NK-92 treated with Interleukin-12 subunit alpha and Interleukin-12 subunit beta, amount 100 ng/mL, for 24 hours (cell line): Measurements from ENCODE around the gene IQCB1.
"Not testable (repeated sequence)": the region's sequence is repeated elsewhere in the genome, so short reads cannot be mapped to it uniquely, and the experiment has no call there.

Experiments
- DNase-seq: peaks from one replicate; lab custom pipeline; 2025; lab: John Stamatoyannopoulos, UW

Gene IQCB1

GRCh38 chr3:121834671-121835464 lies at the start of gene IQCB1, which contains the start of gene EAF2:
TSS of gene IQCB1 (minus strand) at chr3:121835060. CDS start at chr3:121828960, 6,100 bp downstream.
TSS of gene EAF2 (plus strand) at chr3:121835209. CDS start at chr3:121835286, 77 bp downstream.
- peak; percentile 91 for DNase-seq

GRCh38 chr3:121883507-121883906 lies 48.6 kb upstream of the IQCB1 start:
- DNase-seq: no peak

- DNase-seq: no peak
These were observed 43.6 kb upstream of the IQCB1 start for GRCh38 chr3:121878411-121878810.

GRCh38 chr3:121871430-121871829 lies 36.6 kb upstream of the IQCB1 start:
- DNase-seq: no peak

GRCh38 chr3:121870717-121871116 lies 35.9 kb upstream of the IQCB1 start:
- no peak for DNase-seq

GRCh38 chr3:121869736-121870135 lies 34.9 kb upstream of the IQCB1 start:
- no peak for DNase-seq

GRCh38 chr3:121863801-121864200 lies 28.9 kb upstream of the IQCB1 start:
- DNase-seq: no peak

GRCh38 chr3:121863247-121863646 lies 28.4 kb upstream of the IQCB1 start:
- not testable (repeated sequence) for DNase-seq

- not testable (repeated sequence) for DNase-seq
These were observed 22.9 kb upstream of the IQCB1 start for GRCh38 chr3:121857778-121858177.

GRCh38 chr3:121855555-121855954 lies 20.7 kb upstream of the IQCB1 start:
- DNase-seq: no peak

- DNase-seq: no peak
These were observed 17.4 kb upstream of the IQCB1 start for GRCh38 chr3:121852256-121852655.

GRCh38 chr3:121844892-121845291 lies 10.0 kb upstream of the IQCB1 start:
- no peak for DNase-seq

- DNase-seq: no peak
These were observed 5.1 kb upstream of the IQCB1 start for GRCh38 chr3:121839962-121840361.

- DNase-seq: no peak
These were observed 1.6 kb upstream of the IQCB1 start for GRCh38 chr3:121836481-121836880.

- DNase-seq: no peak
These were observed 1.2 kb upstream of the IQCB1 start for GRCh38 chr3:121836064-121836463.

- no peak for DNase-seq
These were observed 573 bp upstream of the IQCB1 start for GRCh38 chr3:121835465-121835801.

GRCh38 chr3:121834157-121834670 lies 646 bp downstream of the IQCB1 start:
- no peak for DNase-seq

- no peak for DNase-seq
These were observed 11.9 kb downstream of the IQCB1 start for GRCh38 chr3:121822973-121823372.

GRCh38 chr3:121821421-121822199 lies 13.2 kb downstream of the IQCB1 start:
- DNase-seq: no peak

GRCh38 chr3:121819236-121819635 lies 15.6 kb downstream of the IQCB1 start:
- DNase-seq: no peak

GRCh38 chr3:121818578-121818977 lies 16.3 kb downstream of the IQCB1 start:
- no peak for DNase-seq

- DNase-seq: no peak
These were observed 17.1 kb downstream of the IQCB1 start for GRCh38 chr3:121817753-121818152.

GRCh38 chr3:121809249-121809648 lies 25.6 kb downstream of the IQCB1 start:
- no peak for DNase-seq
